Astrocyte (in vitro differentiated cells and primary cell): ENCODE results near the gene SPCS1. TPM values are rescaled to one million over a fixed set of nuclear protein-coding genes. Genes with fewer than 3 reads are reported as not detected.
A peak's percentile ranks its signal among the peaks of the same experiment; 100 is the strongest.

Source experiments
- DNase-seq: peaks from one replicate; pipeline ENCODE4 v3.0.0-alpha.2; 2010; ENCODE audit warnings: low read depth
- FAIRE-seq: peaks from 2 replicates; lab custom pipeline; 2011; peaks lifted over from hg19 to GRCh38; lab: Jason Lieb, UNC
- H2AFZ ChIP-seq: 2 replicates; pipeline ENCODE4 v1.6.0; 2012; ENCODE audit warnings: low read depth, low read length, inconsistent platforms
- H3K27ac ChIP-seq: 2 replicates; pipeline ENCODE4 v1.5.1; 2011; ENCODE audit warnings: low read depth, low read length, inconsistent platforms
- H3K27me3 ChIP-seq: 2 replicates; pipeline ENCODE4 v1.6.0; 2011; ENCODE audit warnings: low read length, inconsistent platforms; ENCODE audit not compliant: insufficient read depth
- H3K36me3 ChIP-seq: 2 replicates; pipeline ENCODE4 v1.5.1; 2011; ENCODE audit warnings: low read length, inconsistent platforms; ENCODE audit not compliant: insufficient read depth
- H3K4me1 ChIP-seq: 2 replicates; pipeline ENCODE4 v1.5.1; 2011; ENCODE audit warnings: low read length, inconsistent platforms; ENCODE audit not compliant: insufficient read depth
- H3K4me2 ChIP-seq: 2 replicates; pipeline ENCODE4 v1.6.0; 2012; ENCODE audit warnings: low read length, inconsistent platforms
- H3K4me3 ChIP-seq: 2 replicates; pipeline ENCODE4 v1.5.1; 2011; ENCODE audit warnings: low read depth, mild to moderate bottlenecking, low read length, inconsistent platforms; ENCODE audit not compliant: insufficient read depth
- H3K79me2 ChIP-seq: 2 replicates; pipeline ENCODE4 v1.6.0; 2012; ENCODE audit warnings: mild to moderate bottlenecking, low read length, inconsistent platforms; ENCODE audit not compliant: insufficient read depth
- H3K9ac ChIP-seq: 2 replicates; pipeline ENCODE4 v1.6.0; 2012; ENCODE audit warnings: mild to moderate bottlenecking, low read length, inconsistent platforms
- H3K9me3 ChIP-seq: 2 replicates; pipeline ENCODE4 v1.5.1; 2012; ENCODE audit warnings: low read depth, mild to moderate bottlenecking, low read length, inconsistent platforms; ENCODE audit not compliant: insufficient read depth
- H4K20me1 ChIP-seq: 2 replicates; pipeline ENCODE4 v1.6.0; 2012; ENCODE audit warnings: low read length, inconsistent platforms; ENCODE audit not compliant: insufficient read depth
- H3K27ac Mint-ChIP-seq: one replicate; pipeline ENCODE4 v1.8.0; 2021; ENCODE audit warnings: mild to moderate bottlenecking, mixed read lengths; ENCODE audit not compliant: unreplicated experiment
- H3K27me3 Mint-ChIP-seq: one replicate; pipeline ENCODE4 v1.8.0; 2021; ENCODE audit warnings: low read depth, mixed read lengths; ENCODE audit not compliant: unreplicated experiment
- H3K36me3 Mint-ChIP-seq: one replicate; pipeline ENCODE4 v1.8.0; 2021; ENCODE audit warnings: low read depth, mixed read lengths; ENCODE audit not compliant: unreplicated experiment
- H3K4me1 Mint-ChIP-seq: one replicate; pipeline ENCODE4 v1.8.0; 2021; ENCODE audit warnings: low read depth, mixed read lengths; ENCODE audit not compliant: unreplicated experiment
- H3K4me3 Mint-ChIP-seq: one replicate; pipeline ENCODE4 v1.8.0; 2021; ENCODE audit warnings: mild to moderate bottlenecking, moderate library complexity, mixed read lengths; ENCODE audit not compliant: unreplicated experiment
- H3K9me3 Mint-ChIP-seq: one replicate; pipeline ENCODE4 v1.8.0; 2021; ENCODE audit warnings: mild to moderate bottlenecking, mixed read lengths; ENCODE audit not compliant: unreplicated experiment
- CTCF ChIP-seq: IDR thresholded peaks from 2 replicates; pipeline ENCODE4 v1.5.1; 2011; ENCODE audit warnings: low read depth, mild to moderate bottlenecking, inconsistent platforms, low read length, moderate library complexity; ENCODE audit not compliant: insufficient read depth
- EZH2 ChIP-seq: IDR thresholded peaks from 2 replicates; pipeline ENCODE4 v1.6.1; 2012; ENCODE audit warnings: mild to moderate bottlenecking, low read length, inconsistent platforms; ENCODE audit not compliant: insufficient read depth
- total RNA-seq: library from RNA; stranded (reverse); gene quantifications from 2 replicates; pipeline ENCODE4 v1.2.1, GENCODE V29; 2021

Gene SPCS1
- total RNA-seq, 1 donor from 2014 or later, result 110 TPM

GRCh38 chr3:52685709-52686691 lies 19.9 kb upstream of the SPCS1 start, which contains the start of the genes GNL3 and PBRM1:
Gene GNL3 (plus strand): TSS chr3:52686032. CDS start chr3:52686093, 61 bp downstream.
Gene PBRM1 (minus strand): TSS chr3:52685913.
- Histone ChIP-seq H3K4me3 (peak within 1 kb of the TSS; percentile 100), H2AFZ (peak within 1 kb of the TSS; percentile 70), H3K4me2 (peak within 1 kb of the TSS; percentile 93), H3K79me2 (peaks cover 95% of the 10 kb centered on the region), H3K9ac (peak within 1 kb of the TSS; percentile 99), H3K27me3 (no peaks in the 10 kb centered on the region), H3K36me3 (peaks cover 45% of the 10 kb centered on the region), H4K20me1 (peaks cover 52% of the 10 kb centered on the region), H3K4me1 (peaks cover 44% of the 10 kb centered on the region), H3K9me3 (no peaks in the 10 kb centered on the region), H3K27ac (peak within 1 kb of the TSS; percentile 94)
- H3K4me3 Mint-ChIP-seq, result peak within 1 kb of the TSS; percentile 99
- no peaks in the 10 kb centered on the region for H3K27me3 Mint-ChIP-seq
- no peaks in the 10 kb centered on the region for H3K9me3 Mint-ChIP-seq
- H3K27ac Mint-ChIP-seq, result peak within 1 kb of the TSS; percentile 91
- DNase-seq (peak; percentile 93), FAIRE-seq (no peak)
- peaks cover 25% of the 10 kb centered on the region for H3K36me3 Mint-ChIP-seq
- TF ChIP-seq CTCF (no peak), EZH2 (no peak)
- peaks cover 46% of the 10 kb centered on the region for H3K4me1 Mint-ChIP-seq

- Histone ChIP-seq H4K20me1 (peaks cover 60% of the 10 kb centered on the region), H3K9ac (peak overlapping the region; percentile 99), H3K27me3 (no peaks in the 10 kb centered on the region), H3K4me2 (peak overlapping the region; percentile 93), H3K4me1 (peaks cover 31% of the 10 kb centered on the region), H2AFZ (no peak overlapping the region), H3K9me3 (no peaks in the 10 kb centered on the region), H3K36me3 (peaks cover 53% of the 10 kb centered on the region), H3K27ac (no peak overlapping the region), H3K79me2 (peaks cover 83% of the 10 kb centered on the region), H3K4me3 (no peak overlapping the region)
- H3K27me3 Mint-ChIP-seq, result no peaks in the 10 kb centered on the region
- no peak for TF ChIP-seq EZH2
- TF ChIP-seq CTCF, result no peak
- H3K4me1 Mint-ChIP-seq, result peaks cover 36% of the 10 kb centered on the region
- H3K27ac Mint-ChIP-seq, result peak overlapping the region; percentile 44
- H3K4me3 Mint-ChIP-seq, result peak overlapping the region; percentile 75
- no peak for FAIRE-seq
- no peaks in the 10 kb centered on the region for H3K9me3 Mint-ChIP-seq
- peaks cover 31% of the 10 kb centered on the region for H3K36me3 Mint-ChIP-seq
- DNase-seq, result no peak
Measured at GRCh38 chr3:52688266-52688665, 17.6 kb upstream of the SPCS1 start.
